Sigmoid colon (tissue), 4 donors: Measurements from ENCODE around the gene C12orf60.

Experiments
- CTCF ChIP-seq, 4 experiments: fragments of 450-650 bp in 3 of 4; fragments of 200-600 bp in 1 of 4; IDR thresholded peaks; one replicate each; pipeline ENCODE4 v1.5.1; 2016 to 2019; ENCODE audit warnings: antibody characterized with exemption in 4 of 4, mild to moderate bottlenecking in 3 of 4, moderate library complexity in 2 of 4
- EP300 ChIP-seq, 4 donors: sonication (generic); formaldehyde crosslinking; IDR thresholded peaks; one replicate each; pipeline ENCODE4 v1.6.1; 2017; ENCODE audit warnings: antibody characterized with exemption in 4 of 4
- POLR2A ChIP-seq, 2 donors: fragments of 450-650 bp; IDR thresholded peaks; one replicate each; pipeline ENCODE4 v1.6.1; 2016; ENCODE audit warnings: antibody characterized with exemption in 2 of 2, mild to moderate bottlenecking in 2 of 2, moderate library complexity in 2 of 2
- POLR2AphosphoS5 ChIP-seq, 4 donors: sonication (generic); formaldehyde crosslinking; IDR thresholded peaks; one replicate each; pipeline ENCODE4 v1.6.1; 2017; ENCODE audit warnings: antibody characterized with exemption in 4 of 4

- TF ChIP-seq CTCF (IDR thresholded peaks at IDR 0.05) (no peak), POLR2AphosphoS5 (IDR thresholded peaks at IDR 0.05) (no peak), POLR2A (IDR thresholded peaks at IDR 0.05) (no peak), EP300 (IDR thresholded peaks at IDR 0.05) (no peak)
Observed at GRCh38 chr12:14842315-14842714, 38.8 kb downstream of the C12orf60 start.
